Measurements from ENCODE around the gene ZCCHC14.

Gene ZCCHC14

DNA sequence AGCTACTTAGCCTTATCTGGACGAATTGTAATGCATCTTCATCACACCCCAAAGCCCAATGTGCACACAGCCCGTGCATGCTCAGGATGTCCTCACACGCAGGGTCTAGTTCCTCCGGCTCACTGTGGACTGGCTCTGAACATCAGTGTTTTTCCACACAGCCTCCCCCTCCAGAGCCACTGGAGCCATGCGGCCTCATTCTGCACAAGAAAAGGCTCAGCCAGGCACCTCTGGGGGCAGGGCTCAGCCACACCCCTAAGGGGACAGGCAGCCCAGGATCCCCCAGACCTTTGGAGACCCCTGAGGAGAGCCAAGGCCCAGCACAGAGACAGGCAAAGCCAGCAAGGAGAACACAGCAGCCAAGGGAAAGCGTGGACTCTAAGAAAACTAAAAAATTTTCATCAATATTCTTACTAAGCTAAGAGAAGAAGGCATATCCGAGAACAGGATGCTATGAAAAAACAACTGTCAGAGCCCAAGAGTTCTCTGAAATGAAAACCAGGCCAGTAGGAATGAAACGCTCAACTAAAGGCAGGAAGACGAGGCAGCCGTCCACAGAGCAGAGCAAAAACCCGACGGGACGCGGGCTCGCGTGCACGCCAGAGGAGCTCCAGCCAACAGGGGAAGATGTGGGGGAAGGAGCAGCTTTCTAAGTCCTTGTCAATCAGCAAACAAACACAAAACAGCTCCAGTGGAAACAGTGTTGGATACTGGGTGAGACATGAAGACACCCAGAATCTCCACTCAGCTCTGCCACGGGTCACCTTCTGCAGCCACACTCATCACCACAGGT, 66.2 kb downstream of the ZCCHC14 start:
- no peak for DNase-seq (ENCODE audit: low read depth)

DNA sequence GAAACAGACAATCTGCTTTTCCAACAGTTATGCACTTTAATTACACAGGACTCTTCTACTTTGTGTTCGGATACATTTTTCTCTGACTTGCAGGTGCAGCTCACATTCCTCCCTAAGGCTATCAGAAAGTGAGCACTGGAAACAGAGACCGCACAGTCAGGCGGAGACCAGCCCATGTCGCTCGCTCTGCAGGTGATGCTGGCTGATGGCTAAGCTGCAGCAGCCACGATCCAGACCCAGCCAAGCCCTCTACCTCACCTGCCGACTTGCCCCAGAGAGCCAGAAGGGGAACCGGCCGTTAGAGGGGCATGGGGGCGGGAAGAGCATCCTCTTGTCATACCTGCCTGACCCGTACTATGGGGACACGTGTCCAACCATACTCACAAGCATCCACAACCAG, 66.9 kb downstream of the ZCCHC14 start:
- DNase-seq (ENCODE audit: low read depth): no peak

DNA sequence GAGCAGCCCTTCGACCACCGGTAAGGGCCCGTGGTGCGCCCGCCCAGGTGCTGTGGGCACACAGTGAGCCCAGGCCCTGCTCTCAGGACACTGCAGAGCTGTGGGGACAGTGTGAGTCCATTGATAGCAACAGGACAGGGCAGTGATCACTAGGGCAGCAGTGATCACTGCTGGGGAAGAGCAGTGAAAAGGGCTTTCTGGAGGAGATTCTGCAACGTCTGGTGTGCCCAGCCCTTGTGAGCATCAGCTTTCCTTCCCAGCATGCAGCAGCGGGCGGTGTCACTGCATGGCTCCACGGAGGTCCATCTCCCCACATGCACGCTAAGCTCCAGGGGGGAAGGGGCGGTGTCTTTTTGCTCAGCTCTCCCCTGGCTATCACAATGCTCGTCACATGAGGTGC, 68.6 kb downstream of the ZCCHC14 start:
- DNase-seq (ENCODE audit: low read depth): no peak

DNA sequence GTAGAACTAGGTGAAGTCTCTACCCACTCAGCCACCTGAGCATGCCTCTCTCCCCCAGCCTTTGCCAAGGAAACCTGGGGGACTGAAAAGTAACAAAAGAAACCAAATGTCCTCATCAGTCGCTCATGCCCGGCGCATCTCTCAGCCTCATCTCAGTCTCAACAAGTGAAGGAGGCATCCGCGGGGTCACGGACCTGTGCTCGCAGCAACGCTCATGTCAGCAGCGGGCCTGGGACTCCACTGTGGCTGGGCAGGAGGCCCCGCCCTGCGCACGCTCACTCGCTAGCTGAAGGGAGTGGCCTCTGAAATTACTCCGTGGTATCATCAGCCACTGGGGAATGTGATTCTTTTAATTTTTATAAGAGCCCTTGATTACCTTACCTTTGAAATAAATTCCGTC, 69.4 kb downstream of the ZCCHC14 start:
- DNase-seq (ENCODE audit: low read depth): no peak

DNA sequence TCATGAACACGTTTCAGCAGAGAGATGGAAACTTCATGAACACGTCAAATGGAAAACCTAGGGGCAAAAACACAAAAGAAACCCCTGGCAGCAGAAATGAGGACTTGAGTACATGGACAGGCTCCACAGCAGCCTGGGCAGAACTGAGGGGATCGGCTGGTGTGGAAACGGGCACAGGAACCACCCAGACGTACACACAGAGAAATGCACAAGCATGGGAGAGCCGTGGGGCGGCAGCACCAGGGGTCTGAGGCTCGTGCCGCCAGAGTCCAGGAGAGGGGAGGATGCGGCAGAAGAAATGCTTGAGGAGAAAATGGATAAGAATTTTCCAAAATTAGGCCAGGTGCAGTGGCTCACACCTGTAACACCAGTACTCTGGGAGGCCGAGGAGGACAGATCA, 70.7 kb downstream of the ZCCHC14 start:
- DNase-seq (ENCODE audit: low read depth): no peak

DNA sequence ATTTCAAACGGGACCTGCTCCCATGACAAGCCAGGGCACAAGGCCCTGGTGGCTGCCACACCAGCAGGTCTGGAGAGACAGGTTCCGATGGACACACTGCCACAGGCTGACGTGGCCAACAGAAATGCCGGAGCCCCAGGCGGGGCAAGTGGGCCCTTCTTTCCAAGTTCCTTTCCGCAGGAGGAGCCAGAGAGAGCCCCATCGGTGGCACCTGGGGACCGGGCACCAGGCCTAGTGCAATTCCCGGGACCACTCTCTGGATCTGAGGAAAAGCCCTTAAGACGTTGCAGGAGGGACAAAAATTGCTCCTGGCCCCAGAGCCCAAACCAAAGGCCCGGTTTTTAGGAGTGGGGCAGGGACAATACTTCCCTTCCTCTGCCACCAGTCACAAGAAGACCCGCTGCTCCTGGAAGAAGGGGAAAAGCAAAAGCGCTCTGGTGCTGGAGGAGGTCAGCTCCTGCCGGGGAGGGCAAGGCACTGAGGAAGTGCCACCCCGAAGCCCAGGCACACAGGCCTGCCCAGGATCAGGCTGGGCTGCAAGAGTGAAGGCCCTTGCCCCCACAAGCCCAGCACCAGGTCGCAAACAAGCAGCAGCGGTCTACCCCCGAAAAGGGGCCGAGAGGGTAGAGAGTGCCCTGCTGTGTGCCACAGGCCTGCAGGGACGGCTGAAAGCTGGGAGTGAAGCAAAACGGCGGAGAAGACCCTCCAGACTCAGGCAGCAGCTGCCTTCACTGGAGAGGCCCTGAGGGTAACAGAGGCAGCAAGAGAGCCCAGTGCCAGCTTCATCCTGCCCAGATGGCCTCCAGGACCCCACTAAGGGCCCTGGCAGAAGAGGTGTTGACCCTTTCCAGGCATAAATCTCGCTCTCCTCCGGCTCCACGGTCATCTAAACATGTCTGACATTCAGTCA, 71.6 kb downstream of the ZCCHC14 start:
- DNase-seq (ENCODE audit: low read depth): no peak

DNA sequence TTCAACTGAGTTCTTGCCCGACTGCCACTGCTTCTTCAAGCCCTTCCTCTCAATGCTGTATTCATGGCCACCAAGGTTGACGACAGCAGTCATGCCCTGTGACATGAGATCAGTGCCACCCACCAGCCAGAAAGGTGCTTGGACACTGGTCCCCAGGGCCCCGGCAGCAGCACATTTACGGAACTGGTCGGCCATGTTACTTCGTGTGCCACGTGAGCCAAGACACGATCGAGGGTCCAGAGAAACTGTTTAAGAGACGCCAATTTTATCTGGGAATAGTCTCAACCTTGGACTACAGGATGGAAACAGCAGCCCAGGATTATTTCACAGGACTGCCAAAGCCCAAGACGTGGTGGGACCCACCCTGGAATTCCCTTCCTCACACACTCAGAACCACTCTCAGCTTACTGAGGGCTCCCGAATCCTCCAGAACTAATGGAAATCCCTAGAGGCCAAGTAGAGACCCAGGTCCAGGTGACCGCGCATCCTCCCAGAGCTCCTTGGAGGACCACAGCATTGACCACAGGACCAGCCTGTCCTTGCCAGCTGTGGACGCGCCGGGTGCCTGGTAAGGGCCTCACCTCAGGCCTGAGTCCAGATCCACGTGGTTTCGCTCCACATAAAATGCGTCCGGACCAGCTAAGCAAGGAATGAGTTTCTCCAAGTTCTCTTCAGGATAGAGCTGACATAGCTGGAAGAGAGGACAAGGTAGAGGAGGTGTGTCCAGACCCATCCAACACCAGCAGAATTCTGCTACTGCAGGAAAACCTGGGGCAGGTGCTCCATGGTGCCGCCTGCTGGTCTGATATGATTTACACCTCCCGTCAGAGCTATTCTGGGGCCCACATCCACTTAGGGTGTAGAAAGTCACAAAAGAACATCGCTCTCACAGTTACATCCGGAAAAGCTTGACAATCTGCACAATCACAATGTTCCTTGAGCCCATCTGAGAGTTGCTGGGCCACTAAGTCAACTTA, 72.5 kb downstream of the ZCCHC14 start:
- no peak for DNase-seq (ENCODE audit: low read depth)

DNA sequence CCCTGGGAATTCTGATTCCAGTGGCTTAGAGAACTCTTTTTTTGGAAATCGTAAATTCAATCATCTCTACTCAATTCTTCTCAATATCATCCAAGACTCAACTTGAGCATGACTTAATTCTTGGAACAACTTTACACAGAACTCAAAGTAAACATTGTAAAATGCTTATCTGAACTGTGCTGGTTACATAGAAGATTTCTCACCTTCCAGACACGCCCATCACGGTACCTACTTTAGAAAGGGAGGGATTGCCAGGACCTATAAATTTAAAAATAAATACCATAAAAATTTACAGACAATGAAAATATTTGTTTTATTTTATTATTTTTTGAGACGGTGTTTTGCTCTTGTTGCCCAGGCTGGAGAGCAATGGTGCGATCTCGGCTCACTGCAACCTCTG, 74.2 kb downstream of the ZCCHC14 start:
- DNase-seq (ENCODE audit: low read depth): no peak

DNA sequence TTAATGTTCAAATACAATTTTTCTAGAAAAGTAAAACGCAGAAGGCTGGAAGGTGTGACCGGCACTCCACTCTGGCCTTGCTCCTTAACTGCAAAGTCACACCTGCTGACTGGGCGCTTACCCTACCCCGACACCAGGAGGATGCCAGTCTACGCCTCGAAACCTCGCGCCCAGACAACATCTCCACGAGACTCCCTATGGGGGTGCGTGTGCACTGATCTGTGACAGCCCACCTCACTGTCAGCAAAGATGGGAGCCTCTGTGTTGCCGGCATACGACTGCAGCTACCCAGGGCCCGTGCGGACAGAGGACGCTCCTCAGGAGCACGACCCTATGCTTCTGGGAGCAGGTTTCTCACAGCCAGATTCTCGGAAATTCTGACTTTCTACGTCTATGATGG, 74.6 kb downstream of the ZCCHC14 start:
- DNase-seq (ENCODE audit: low read depth): no peak

DNA sequence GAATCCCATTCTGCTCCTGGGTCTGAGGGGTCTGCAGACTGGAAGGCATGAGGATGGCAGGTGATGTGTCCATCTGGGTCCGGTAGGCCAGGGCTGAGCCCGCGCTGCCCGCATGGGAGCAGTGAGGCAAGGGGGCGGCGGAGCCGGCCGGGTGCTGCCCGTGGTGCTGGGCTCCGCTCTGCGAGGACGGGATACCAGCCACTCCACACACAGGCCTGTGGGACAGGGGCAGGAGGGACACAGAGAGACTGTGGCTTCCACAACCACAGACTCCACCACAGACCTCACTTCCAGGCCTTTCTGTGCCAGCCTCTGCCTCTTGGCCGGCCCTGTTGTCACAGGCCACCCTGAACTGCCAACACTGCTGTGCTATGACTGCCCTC, 75.3 kb downstream of the ZCCHC14 start:
- no peak for DNase-seq (ENCODE audit: low read depth)

DNA sequence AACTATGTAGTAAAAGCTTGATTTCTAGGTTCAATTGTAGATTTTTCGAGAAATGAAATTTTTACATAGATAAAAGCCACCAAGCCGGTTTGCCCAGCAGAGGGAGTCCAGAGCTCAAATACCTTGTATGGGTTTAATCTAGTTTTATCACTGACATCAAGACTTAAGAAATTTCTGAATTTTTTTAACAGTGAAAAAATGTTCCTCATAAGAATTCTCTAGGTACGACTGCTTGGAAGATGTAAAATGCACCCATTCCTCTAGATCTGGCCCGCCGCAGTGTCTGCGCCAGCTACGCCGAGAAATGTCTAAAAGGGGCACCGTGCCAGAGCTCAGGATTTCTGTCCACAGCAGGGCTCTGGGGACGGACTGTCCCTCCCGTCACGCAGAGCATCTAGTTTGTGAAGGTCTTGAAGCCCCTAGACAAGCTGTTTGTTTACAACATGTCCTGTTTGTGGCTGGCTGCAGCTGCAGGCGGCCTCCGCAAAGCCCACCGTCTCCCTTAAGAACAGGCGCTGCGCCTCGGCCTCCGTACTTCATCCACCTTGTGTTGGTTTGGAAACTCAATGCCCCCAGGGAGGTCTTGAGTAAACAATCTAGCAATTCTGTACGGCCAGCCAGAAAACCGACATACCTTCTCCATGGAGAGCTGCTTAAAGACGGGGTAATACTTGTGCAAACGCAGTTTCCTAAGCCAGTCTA, 75.8 kb downstream of the ZCCHC14 start:
- DNase-seq (ENCODE audit: low read depth): no peak

DNA sequence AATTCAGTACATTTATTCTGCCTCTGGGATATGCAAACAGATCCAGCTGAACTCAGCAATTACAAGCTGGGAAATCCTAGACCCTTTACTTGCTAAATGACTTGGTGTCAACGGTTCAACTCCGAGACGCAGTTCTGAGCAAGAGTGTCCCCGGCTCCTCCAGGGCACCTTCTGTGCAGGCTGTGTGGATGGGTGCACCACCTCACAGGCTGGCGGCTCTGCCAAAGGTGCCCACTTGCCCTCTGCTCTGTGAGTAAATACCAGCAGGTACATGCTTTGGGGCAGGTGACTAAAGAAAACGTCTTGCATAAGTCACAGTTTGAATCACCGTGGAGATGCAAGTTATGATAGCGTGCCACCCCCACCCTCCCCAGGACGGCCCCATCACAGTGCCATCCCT, 77.4 kb downstream of the ZCCHC14 start:
- DNase-seq (ENCODE audit: low read depth): no peak

DNA sequence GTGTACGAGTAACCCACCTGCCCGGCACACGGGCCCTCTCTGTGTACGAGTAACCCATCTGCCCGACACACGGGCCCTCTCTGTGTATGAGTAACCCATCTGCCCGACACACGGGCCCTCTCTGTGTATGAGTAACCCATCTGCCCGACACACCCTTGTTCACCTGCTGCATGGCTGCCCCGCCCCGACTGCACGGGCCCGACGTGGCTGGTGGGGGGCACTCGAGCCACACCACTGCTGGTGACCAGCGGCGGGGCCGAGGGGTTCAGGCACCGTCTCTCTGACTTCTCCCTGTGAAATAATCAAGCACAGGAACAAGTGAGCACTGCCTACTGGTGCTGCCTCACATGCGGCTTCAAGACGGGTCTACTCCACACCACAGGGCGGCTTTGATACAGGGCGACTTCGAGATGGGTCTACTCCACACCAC, 78.6 kb downstream of the ZCCHC14 start:
- DNase-seq (ENCODE audit: low read depth): no peak

DNA sequence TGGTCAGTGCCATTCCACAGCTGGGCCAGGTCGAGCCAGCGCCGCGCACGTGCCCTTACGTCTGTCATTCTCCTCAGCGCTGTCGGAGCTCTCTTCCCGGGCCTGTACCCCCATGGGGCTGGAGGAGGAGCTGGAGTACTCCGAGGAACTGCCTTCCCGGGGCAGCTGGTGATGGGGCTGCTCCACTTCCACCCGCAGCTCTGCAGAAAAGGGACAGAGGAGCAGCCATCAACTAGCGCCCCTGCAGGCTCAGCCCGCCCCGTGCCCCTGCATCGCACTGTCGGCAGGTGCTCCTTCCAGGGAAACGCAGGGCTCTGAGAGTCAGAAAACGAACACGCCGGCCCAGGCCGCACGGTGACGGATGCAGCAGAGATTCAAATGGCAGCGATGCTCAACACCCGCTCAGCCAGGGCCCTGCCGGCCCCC, 79.8 kb downstream of the ZCCHC14 start:
- no peak for DNase-seq (ENCODE audit: low read depth)

DNA sequence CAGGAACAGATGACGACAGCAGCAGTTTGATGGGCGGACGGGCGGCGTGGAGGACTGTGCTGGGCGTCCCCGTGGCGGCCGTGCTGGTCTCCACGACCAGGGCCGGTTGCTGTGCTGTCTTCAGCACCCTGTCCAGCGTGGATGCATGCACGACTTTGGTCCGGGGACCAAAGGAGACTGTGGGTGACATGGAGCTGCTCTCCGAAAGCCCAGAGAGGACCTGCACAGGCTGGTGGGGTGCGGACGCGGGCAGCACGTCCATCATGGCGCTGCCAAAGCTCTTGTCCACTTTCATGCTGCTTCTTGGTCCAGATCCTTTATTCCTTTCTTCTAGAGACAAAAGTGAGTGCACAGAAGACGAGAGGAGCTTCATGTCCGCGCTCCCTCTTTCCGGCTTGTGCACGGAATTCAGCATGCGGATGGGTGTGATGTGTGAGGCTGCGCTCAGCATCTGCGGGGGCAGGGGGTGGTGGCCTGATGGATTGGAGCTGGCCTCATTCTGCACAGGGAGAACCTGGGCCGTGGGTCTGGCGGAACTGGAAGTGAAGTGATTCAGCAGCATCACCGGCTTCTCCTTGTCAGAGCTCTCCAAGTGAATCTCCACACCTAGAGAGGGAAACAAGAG, 80.3 kb downstream of the ZCCHC14 start:
- DNase-seq (ENCODE audit: low read depth): no peak

DNA sequence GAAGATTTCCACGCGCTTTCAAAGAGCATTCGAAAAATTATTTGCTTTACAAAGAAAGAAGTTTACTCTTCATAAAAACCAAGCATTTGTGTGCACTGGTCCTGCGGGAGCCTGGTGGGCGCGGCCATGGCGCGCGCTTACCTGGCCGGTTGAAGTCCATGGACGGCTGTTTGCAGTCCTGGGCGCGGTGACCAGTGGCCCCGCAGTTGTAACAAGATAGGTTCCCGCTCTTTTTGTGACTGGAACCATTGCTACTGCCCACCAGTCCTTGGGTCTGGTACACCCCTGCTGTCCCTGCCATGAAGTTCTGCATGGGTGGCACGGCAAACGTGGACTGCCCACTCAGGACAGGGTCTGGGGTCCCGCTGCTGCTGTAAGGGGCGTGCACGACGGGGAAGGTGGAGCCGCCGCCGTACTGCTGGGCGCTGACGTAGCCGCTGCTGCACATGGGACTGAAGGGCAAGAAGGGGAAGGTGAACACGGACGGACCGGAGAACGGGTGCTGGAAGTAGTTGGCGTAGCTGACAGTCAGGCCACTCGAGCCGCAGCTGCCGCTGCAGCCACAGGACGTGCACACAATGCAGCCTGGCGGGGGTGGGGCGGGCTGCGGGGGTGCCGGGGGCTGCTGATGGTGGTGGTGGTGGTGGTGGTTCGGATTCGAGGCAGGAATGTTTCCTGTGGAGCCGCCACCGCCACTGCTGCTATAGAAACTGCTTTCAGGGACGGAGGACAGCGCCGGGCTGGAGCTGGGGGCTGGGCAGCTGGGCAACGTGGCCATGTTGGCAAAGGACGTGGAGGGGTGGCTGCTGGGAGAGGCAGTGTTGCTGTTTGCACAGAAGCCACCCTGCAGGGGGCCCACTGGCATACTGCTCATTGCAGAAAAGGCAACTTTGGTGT, 81.2 kb downstream of the ZCCHC14 start:
- DNase-seq (ENCODE audit: low read depth): no peak

DNA sequence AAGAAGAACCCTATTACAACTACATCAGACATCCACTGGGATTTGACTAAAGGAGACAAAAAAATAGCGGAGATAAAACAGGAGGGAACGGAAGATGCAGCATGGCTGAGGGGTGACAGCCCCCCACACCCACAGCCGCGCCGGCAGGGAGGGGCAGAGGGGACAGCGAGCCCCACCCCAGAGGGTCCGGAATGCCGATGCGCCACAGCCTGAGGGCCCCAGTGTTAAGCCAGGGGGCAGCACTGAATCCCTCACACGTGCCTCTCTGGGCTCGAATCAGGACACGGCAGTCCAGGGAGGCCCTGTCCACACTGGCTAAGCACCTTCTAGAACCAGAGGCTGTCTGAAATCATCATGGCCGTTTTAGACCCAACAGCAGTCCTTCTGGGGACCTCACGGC, 81.9 kb downstream of the ZCCHC14 start:
- DNase-seq (ENCODE audit: low read depth): no peak

DNA sequence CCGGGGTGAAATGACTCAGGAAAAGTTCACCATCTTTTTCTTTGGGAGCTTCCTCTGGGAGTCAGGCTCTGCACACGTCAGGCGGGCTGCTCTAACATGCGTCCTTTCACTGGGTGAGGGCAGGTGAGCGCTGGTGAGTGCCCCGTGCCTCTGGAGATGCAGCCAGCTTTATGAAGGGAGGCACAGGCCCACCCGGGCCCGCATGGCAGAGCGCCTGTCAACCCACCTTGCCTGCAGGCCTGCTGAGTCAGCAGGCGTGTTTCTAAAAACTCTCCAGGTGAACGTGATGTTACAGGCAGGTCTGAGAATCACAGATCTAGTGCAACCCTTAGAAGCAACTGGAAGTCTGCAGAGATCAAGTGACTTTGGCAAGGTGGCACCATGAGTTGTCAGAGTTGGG, 82.3 kb downstream of the ZCCHC14 start:
- no peak for DNase-seq (ENCODE audit: low read depth)

DNA sequence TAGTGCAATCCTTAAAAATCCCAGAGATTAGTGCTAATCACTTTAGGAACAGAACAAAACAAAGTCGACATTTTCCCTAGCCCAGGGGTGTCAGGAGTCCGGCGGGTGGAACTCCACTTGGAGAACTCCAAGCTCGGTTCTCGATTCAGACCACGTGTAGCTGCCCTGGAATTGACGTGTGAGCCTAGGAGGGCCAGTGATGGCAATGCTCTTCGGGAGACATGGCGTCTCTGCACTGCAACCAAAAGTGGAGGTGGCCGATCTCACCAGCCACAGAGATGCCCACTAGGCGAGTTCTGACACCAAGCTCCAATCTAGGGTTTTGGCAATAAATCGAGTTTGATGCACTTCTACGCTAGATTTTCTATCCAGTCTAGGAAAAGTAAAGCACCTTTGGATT, 83.0 kb downstream of the ZCCHC14 start:
- no peak for DNase-seq (ENCODE audit: low read depth)

DNA sequence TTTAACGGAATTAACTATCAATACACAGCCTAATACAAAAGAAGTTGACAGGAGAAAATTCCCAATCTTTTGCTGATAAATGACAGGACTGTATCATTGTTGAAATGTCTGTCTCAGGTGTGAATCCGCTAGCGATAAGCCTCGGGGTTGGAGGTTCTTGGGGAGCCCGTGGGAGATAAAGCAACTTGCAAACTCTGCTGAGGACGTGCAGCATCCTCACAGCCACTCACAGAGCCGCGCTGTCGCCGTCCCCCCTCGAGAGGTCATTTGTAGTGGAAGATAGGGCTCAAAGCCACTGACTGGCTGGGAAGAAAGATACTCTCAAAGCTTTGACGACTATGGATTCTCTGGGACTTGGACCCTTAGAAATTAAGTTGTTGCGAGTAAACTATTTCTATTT, 83.7 kb downstream of the ZCCHC14 start:
- DNase-seq (ENCODE audit: low read depth): no peak

All from GM04503 (cell line).